ENCODE results near the gene CTNND2.

- TF ChIP-seq FOXK2 (IDR thresholded peaks at IDR 0.05) = no peak
- TF ChIP-seq FOXM1 (IDR thresholded peaks at IDR 0.05; ENCODE audit: borderline replicate concordance) = no peak
- no peak for TF ChIP-seq SUZ12 (IDR thresholded peaks at IDR 0.05)
- TF ChIP-seq HDGF (IDR thresholded peaks at IDR 0.05; ENCODE audit: borderline replicate concordance) = no peak
- TF ChIP-seq SP1 (IDR thresholded peaks at IDR 0.05) = no peak
- no peak for TF ChIP-seq BHLHE40 (IDR thresholded peaks at IDR 0.05; ENCODE audit: borderline replicate concordance)
Observed at GRCh38 chr5:11110128-11110527, 794.1 kb downstream of the CTNND2 start.

Measured in HEK293T (cell line).